ENCODE data around the gene NMT1. TPM values are rescaled to one million over a fixed set of nuclear protein-coding genes. Genes with fewer than 3 reads are reported as not detected.

Gene NMT1
- total RNA-seq, result 100 to 1,000 TPM; 132 to 141 TPM

DNA sequence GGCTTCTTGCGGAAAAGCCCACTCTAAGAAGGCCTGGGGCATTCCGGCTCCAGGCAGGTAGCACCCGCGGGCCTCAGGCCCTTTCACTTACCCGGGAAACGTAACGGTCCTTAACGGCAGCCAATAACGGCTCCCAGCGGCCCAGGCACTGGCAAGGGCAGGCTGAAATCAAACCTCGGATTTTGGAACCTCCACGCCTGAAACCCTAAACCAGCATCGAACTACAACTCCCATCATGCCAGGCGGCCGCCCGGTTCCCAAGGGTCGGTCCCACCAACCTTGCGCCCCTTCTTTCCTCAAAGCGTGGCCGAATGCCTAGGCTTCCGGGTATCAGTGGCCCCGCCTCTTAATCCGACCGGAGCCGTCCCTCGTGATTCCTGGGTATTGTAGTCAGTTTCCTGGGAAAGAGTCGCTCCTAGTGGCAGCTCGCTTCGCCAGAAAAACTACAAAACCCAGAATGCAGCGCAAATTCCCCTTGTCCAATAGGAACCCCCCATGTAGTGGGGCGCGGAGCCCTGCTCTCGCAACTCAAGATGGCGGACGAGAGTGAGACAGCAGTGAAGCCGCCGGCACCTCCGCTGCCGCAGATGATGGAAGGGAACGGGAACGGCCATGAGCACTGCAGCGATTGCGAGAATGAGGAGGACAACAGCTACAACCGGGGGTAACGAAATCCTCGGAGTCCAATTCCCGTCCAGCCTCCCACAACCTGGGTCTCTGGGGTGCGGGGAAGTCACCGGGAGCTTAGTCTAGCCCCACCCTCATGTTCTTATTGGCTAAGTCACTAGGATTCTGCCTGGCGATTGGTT is at the start of gene NMT1:
Gene NMT1, plus strand, starts transcription at position 521 of the 809 bp plus-strand sequence. Its CDS starts 13 bp downstream, at position 534.
- no peaks in the 10 kb centered on the region for H3K27me3 Mint-ChIP-seq
- peaks cover 36% of the 10 kb centered on the region for H3K4me1 Mint-ChIP-seq

DNA sequence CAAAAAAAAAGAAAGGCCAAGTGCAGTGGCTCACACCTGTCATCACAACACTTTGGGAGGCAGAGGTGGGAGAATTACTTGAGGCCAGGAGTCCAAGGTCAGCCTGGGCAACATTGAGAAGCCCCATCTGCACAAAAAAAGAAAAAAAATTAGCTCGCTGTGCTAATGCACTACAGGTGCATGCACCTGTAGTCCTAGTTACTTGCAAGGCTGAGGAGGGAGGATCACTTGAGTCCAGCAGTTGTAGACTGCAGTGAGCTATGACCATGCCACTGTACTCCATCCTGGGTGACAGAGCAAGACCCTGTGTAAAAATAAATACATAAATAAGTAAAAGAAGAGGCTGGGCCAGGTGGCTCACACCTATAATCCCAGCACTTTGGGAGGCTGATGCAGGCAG is 49.4 kb upstream of the NMT1 start:
- Mint-ChIP-seq H3K4me3 (no peak overlapping the region), H3K27ac (no peak overlapping the region), H3K9me3 (no peaks in the 10 kb centered on the region), H3K4me1 (peaks cover 3% of the 10 kb centered on the region), H3K36me3 (no peaks in the 10 kb centered on the region), H3K27me3 (peaks cover 8% of the 10 kb centered on the region)
- DNase-seq (no peak), ATAC-seq (ENCODE audit: low read depth) (no peak)
- POLR2A ChIA-PET, result no interaction called here

More for the DNA sequence above, at the start of gene NMT1:
- Mint-ChIP-seq H3K36me3 (peaks cover 9% of the 10 kb centered on the region), H3K4me3 (peak within 1 kb of the TSS; percentile 100), H3K27ac (peak within 1 kb of the TSS; percentile 100), H3K9me3 (no peaks in the 10 kb centered on the region)
- peak; percentile 91 for ATAC-seq (ENCODE audit: low read depth)
- peak; percentile 89 for DNase-seq
- POLR2A ChIA-PET, result interaction anchor here (0.5 to 4.3 kb wide), 16 partner anchors 10 to 1922 kb away, joined by 3 to 64 read pairs (median 4); partner anchors contain the start of genes DCAKD, EFTUD2 and MAP3K14

DNA sequence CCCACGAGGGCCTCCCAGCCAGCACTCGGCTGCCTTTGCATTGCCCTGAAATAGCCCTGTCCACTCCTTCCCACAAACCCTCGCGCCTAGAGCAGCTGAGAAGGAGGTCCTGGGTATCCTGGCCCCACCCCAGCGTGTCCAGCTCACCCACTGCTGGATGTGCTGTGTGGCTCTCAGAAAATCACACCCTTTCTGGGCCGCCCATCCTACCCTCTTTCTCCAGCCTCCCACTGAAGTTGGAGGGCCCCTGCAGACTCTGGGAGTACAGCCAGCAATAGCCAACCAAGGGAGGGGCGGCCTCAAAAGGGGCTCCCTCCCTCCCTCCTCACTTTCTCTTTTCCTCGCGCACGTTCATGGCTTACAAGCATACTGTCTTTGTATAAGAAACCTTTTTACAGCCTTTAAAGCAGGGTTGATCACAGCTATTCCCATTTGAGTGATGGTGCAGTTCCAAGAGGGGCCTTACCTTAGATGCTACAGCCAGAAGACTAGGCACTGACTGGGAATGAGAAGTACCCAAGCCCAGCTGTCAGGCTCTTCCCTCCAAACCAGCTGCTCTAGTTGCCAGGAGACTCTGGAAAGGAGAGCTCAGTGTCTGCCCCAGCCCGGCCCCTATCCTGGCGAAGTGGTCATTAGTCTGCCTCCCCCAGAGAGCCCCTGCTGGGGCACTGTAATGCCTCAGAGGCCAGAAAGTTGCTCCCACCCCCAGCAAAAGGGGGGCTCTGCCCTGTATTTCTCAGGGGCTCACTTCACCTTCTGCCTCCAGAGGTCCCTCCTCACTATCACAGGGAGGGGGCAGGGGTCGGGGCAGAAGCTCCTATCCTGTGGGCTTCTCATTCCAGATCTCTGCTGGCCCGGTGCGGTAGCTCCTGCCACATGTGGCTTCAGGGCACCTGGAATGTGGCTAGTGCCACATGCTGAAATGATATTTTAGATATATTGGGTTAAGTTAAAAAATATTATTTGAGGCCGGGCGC is 47.8 kb upstream of the NMT1 start:
- H3K36me3 Mint-ChIP-seq, result no peaks in the 10 kb centered on the region
- POLR2A ChIA-PET, result no interaction called here
- ATAC-seq (ENCODE audit: low read depth), result no peak
- no peak overlapping the region for H3K4me3 Mint-ChIP-seq
- DNase-seq, result no peak
- H3K4me1 Mint-ChIP-seq, result peaks cover 2% of the 10 kb centered on the region
- no peak overlapping the region for H3K27ac Mint-ChIP-seq
- H3K9me3 Mint-ChIP-seq, result no peaks in the 10 kb centered on the region
- peaks cover 10% of the 10 kb centered on the region for H3K27me3 Mint-ChIP-seq

DNA sequence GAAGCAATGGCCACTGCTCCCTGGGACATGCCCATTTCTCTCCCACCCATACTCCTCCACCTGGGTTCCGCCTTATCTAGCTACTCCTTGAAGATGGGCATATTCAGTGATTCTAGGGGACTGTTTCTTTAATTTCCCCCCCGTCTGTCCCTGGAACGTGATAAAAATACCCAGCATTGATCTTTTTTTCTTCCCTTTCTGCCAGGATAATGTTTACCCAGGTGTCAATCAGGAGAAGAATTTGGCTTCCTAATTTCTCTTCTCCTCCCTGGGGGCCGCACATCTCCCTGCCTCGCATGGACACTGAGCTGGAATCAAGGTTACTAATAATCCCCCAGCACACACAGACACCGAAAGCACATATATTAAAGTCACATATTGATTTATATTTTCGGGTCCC is 44.9 kb upstream of the NMT1 start:
- no peak for ATAC-seq (ENCODE audit: low read depth)
- Mint-ChIP-seq H3K27me3 (peaks cover 33% of the 10 kb centered on the region), H3K27ac (no peak overlapping the region), H3K9me3 (no peaks in the 10 kb centered on the region), H3K4me3 (no peak overlapping the region), H3K4me1 (peaks cover 15% of the 10 kb centered on the region), H3K36me3 (peaks cover 4% of the 10 kb centered on the region)
- no peak for DNase-seq
- POLR2A ChIA-PET, result no interaction called here

DNA sequence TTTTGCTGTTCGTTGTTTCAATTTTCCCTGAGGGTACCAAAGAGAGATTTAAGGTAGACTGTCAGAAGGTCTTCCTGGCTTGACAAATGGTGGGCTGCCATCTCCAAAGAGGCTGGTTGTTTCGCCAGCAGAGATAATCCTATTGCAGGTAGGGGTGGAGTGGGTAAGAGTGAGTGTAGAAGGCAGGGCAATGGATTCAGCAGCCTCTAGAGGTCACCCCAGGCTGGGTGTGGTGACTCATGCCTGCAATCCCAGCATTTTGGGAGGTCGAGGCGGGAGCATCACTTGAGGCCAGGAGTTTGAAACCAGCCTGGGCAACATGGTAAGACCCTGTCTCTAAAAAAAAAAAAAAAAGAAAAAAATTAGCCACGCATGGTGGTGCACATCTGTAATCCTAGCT is 44.3 kb upstream of the NMT1 start:
- H3K4me3 Mint-ChIP-seq, result no peak overlapping the region
- ATAC-seq (ENCODE audit: low read depth), result no peak

DNA sequence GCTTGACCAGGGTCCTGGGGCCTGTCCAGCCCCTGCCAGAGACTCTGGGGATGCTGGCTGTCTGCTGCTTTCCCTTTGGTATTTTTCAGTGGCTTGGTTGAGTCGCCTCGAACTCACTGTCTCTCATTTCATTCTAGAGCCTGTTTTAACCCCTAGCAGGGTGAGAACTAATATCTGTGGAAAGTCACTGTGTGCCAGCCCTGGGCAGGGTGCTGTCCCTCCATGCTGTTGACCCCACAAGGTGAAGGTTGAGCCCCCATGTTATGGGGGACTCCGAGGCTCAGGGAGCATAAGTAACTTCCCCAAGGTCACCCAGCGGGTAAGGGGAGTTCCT is 42.6 kb upstream of the NMT1 start:
- Mint-ChIP-seq H3K4me1 (peaks cover 17% of the 10 kb centered on the region), H3K4me3 (peak overlapping the region; percentile 90), H3K27ac (no peak overlapping the region), H3K27me3 (peaks cover 36% of the 10 kb centered on the region), H3K9me3 (no peaks in the 10 kb centered on the region), H3K36me3 (peaks cover 9% of the 10 kb centered on the region)
- DNase-seq, result no peak
- POLR2A ChIA-PET, result no interaction called here
- no peak for ATAC-seq (ENCODE audit: low read depth)

More for the DNA sequence above, 44.3 kb upstream of the NMT1 start:
- POLR2A ChIA-PET, result no interaction called here
- peaks cover 36% of the 10 kb centered on the region for H3K27me3 Mint-ChIP-seq
- DNase-seq, result no peak
- peaks cover 17% of the 10 kb centered on the region for H3K4me1 Mint-ChIP-seq
- H3K9me3 Mint-ChIP-seq, result no peaks in the 10 kb centered on the region
- no peak overlapping the region for H3K27ac Mint-ChIP-seq
- peaks cover 6% of the 10 kb centered on the region for H3K36me3 Mint-ChIP-seq

DNA sequence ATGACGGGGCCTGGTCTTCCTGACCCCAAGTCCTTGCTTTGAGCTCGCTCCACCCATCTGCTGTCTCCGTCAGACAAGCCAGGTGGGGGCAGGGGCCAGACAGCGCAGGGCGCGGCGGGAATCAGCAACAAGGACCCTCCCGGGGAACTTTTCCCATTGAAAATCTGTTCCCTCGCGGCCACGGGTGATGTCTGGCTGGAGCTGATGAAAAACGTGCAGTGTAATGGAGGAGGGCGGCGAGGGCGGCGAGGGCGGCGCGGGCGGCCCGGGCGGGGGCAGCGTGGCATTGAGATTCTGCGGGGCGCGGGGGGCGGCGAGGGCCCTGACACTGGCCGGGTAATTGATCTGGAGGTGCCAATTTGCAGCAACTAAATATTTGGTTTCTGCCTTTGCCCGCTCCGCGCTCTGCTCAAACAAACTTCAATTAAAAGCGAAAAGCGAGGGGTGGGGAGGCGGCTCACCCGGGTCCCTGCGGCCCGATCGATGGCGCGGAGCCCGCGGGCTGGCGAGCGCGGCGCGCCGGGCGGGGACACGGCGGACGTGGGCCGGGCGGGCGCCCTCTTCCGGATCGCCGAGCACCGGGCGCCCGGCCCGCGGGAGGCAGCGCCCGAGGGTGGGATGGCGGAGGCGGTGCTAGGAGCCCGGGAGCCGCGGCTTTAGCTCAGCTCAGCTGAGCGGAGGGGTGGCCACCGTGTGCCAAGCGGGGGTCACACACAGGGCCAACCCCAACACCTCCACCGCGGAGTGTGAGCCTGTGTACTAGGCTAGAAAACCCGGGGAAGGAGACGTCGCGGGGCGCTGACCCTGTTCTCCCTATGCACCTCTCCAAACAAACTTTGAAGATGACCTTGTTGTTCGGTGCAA is 42.0 kb upstream of the NMT1 start:
- peak; percentile 69 for ATAC-seq (ENCODE audit: low read depth)
- Mint-ChIP-seq H3K9me3 (no peaks in the 10 kb centered on the region), H3K27me3 (peaks cover 36% of the 10 kb centered on the region), H3K4me1 (peaks cover 17% of the 10 kb centered on the region), H3K27ac (peak overlapping the region; percentile 70), H3K4me3 (peak overlapping the region; percentile 90), H3K36me3 (peaks cover 9% of the 10 kb centered on the region)
- POLR2A ChIA-PET, result interaction anchor here (1.0 to 2.1 kb wide), 3 partner anchors 99 to 462 kb away, joined by 3 to 5 read pairs (median 3); no protein-coding TSS in a partner anchor
- peak; percentile 72 for DNase-seq

DNA sequence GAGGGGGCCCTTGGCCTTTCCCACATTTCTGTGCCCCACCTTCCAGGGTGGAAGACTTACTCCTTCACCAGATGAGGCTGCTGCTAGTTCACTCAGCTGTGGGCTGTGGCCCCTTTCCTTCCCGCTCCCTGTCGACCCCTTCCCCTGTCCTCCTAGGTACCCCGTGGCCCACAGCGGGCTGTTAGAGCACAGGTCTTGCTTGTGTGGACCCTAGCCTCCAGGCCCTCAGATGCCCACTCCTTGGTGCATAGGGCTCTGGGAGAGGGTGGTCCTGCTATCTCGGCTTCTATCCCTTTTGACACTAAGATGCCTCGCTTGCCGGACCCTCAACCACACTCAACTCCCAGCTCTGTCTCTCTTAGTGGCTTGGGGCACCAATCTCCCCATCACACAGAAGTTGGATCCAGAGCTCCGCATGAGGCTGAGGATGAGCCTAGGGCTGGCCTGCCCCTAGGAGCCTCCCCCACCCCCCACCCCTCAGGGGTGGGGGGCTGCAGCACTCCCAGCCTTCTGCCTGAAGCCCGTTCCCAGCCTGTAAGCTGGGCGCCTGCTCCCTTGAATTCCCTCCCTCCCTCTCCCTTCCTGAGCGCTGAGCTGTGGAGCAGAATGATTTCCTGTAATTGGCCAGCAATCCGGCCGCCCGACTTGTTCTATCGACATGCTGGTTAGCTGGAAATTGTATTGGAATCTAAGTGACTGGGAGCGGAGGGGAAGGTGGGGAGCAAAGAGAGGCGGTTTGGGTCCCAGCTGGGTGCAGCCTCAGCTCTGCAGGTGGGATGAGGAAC is 40.6 kb upstream of the NMT1 start:
- DNase-seq (no peak), ATAC-seq (ENCODE audit: low read depth) (no peak)
- H3K4me1 Mint-ChIP-seq, result peaks cover 17% of the 10 kb centered on the region
- no peak overlapping the region for H3K4me3 Mint-ChIP-seq
- H3K27me3 Mint-ChIP-seq, result peaks cover 36% of the 10 kb centered on the region
- peaks cover 9% of the 10 kb centered on the region for H3K36me3 Mint-ChIP-seq
- POLR2A ChIA-PET, result interaction anchor here (1.0 to 2.1 kb wide), 4 partner anchors 73 to 464 kb away, joined by 3 to 5 read pairs (median 4); partner anchors contain the start of gene KIF18B
- H3K9me3 Mint-ChIP-seq, result no peaks in the 10 kb centered on the region
- no peak overlapping the region for H3K27ac Mint-ChIP-seq

DNA sequence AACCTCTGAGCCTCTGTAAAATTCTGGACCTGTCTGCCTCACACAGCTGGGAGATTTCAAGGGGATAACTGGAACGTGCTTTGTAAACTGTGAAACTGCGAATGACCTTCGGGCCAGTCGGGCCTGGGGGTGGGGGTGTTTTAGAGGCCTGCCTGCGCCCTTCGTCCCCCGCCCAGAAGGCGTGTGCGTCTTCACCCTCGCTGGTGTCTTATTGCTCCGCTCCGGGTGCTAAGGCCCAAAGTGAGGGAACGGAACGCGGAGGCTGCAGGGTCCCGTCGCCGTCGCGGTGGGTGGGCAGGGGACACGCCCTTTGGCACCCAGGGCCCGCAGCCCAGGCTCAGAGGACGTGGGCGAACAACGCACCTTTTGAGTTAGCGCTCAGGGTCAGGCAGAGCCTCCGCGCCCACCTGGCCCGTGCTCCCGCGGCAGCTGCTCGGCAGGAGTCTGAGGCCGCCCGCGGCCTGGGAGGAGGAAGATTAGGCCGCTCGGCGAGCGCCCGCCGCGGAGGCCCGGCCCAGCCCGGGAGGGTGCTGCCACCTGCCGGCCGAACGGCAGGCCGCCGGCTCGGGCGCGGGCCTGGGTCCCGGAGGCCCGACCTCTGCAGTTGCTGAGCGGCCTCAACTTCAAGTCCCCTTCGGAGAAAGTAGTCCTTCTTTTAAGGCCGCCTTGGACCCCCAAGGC is 39.4 kb upstream of the NMT1 start:
- Mint-ChIP-seq H3K36me3 (peaks cover 9% of the 10 kb centered on the region), H3K27ac (no peak overlapping the region), H3K4me1 (peaks cover 17% of the 10 kb centered on the region), H3K4me3 (peak overlapping the region; percentile 29), H3K27me3 (peaks cover 33% of the 10 kb centered on the region), H3K9me3 (no peaks in the 10 kb centered on the region)
- DNase-seq (peak; percentile 85), ATAC-seq (ENCODE audit: low read depth) (peak; percentile 82)
- POLR2A ChIA-PET, result interaction anchor here (1.1 to 2.1 kb wide), 4 partner anchors 74 to 104 kb away, joined by 3 to 5 read pairs (median 4); partner anchors contain the start of gene KIF18B

DNA sequence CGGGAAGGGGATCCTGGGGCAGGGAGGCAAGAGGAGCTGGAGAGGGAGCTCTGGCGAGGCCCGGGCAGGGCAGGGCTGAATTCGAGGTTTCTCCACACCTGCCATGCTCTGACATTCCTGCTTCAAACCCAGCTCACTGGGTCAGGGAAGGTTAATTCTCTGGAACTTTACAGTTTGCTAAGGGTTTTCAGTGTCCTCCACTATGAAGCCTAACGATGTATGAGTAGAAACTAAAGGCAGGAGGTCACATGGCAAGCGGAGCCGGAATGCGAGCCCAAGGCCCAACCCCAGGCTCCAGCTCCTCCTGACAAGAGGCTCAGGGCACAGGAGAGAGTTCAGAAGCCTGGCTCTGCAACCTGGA is 38.8 kb upstream of the NMT1 start:
- Mint-ChIP-seq H3K27ac (no peak overlapping the region), H3K9me3 (no peaks in the 10 kb centered on the region), H3K36me3 (peaks cover 9% of the 10 kb centered on the region), H3K4me3 (no peak overlapping the region), H3K27me3 (peaks cover 31% of the 10 kb centered on the region), H3K4me1 (peaks cover 17% of the 10 kb centered on the region)
- DNase-seq (no peak), ATAC-seq (ENCODE audit: low read depth) (peak; percentile 4)
- POLR2A ChIA-PET, result interaction anchor here (0.6 to 1.7 kb wide), 3 partner anchors 80 to 104 kb away, joined by 3 to 4 read pairs (median 3); no protein-coding TSS in a partner anchor

DNA sequence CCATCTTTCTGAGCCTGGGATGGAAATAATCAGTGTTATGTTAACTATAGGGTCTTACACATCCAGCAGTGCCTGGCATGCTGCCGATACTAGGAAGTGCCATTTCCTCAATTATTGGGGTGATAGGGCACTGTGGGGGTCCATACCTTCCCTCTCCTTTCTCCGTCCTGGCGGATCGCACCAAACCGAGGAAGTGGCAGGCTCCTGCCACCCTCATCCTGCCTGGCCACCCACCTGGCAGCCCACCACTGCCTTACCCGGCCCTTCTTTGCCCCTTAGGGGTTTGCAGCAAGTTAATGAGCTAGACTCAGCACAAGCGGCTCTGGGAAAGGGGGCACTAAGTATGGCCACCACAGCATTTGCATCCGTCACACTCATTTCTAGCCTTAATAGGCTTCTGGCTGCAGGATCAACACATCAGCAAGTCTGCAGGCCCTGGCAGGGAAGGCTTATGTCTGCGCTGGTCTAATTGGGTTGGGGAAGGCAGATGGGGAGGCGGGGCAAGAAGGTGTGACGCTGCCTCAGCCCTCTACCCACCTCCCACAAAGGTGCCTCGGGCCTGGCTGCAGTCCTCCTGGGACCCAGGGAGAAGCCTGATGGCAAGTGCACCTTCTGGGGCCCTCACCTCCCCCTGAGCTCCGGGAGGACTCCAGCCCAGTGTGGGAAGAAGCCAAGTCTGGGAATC is 38.3 kb upstream of the NMT1 start:
- H3K27ac Mint-ChIP-seq, result no peak overlapping the region
- no peaks in the 10 kb centered on the region for H3K9me3 Mint-ChIP-seq
- H3K27me3 Mint-ChIP-seq, result peaks cover 31% of the 10 kb centered on the region
- POLR2A ChIA-PET, result interaction anchor here (0.6 to 1.7 kb wide), 3 partner anchors 80 to 105 kb away, joined by 3 to 4 read pairs (median 3); no protein-coding TSS in a partner anchor
- ATAC-seq (ENCODE audit: low read depth) (no peak), DNase-seq (no peak)
- H3K4me1 Mint-ChIP-seq, result peaks cover 17% of the 10 kb centered on the region
- H3K36me3 Mint-ChIP-seq, result peaks cover 9% of the 10 kb centered on the region
- H3K4me3 Mint-ChIP-seq, result no peak overlapping the region

All from activated naive CD8-positive, alpha-beta T cell treated with anti-CD3 and anti-CD28 coated beads, Interleukin-2, amount 10 ng/mL, durations not matched to agents 7 days and 5 days (primary cell).